Measurements from ENCODE around the gene PUS1.

- TF ChIP-seq, protein P1, sequence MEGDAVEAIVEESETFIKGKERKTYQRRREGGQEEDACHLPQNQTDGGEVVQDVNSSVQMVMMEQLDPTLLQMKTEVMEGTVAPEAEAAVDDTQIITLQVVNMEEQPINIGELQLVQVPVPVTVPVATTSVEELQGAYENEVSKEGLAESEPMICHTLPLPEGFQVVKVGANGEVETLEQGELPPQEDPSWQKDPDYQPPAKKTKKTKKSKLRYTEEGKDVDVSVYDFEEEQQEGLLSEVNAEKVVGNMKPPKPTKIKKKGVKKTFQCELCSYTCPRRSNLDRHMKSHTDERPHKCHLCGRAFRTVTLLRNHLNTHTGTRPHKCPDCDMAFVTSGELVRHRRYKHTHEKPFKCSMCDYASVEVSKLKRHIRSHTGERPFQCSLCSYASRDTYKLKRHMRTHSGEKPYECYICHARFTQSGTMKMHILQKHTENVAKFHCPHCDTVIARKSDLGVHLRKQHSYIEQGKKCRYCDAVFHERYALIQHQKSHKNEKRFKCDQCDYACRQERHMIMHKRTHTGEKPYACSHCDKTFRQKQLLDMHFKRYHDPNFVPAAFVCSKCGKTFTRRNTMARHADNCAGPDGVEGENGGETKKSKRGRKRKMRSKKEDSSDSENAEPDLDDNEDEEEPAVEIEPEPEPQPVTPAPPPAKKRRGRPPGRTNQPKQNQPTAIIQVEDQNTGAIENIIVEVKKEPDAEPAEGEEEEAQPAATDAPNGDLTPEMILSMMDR (IDR thresholded peaks at IDR 0.05 in 4 of 5, conservative IDR thresholded peaks at IDR 0.05 in 1 of 5), result no peak
- no peak for TF ChIP-seq POLR2A (IDR thresholded peaks at IDR 0.05)
These were observed 17.1 kb upstream of the PUS1 start for GRCh38 chr12:131911851-131912477.

Measured in gastrocnemius medialis (tissue), 4 donors.